SH-SY5Y (cell line): ENCODE results near the gene MYOM3.

Experiments used
- GATA2 ChIP-seq: IDR thresholded peaks from 2 replicates; pipeline ENCODE4 v1.6.1; 2011; ENCODE audit warnings: mild to moderate bottlenecking, low read depth, low read length
- GATA3 ChIP-seq: IDR thresholded peaks from 2 replicates; pipeline ENCODE4 v1.6.1; 2011; ENCODE audit warnings: low read depth, mild to moderate bottlenecking, low read length, moderate library complexity

The MYOM3 gene

GRCh38 chr1:24086466-24086865 lies 25.5 kb downstream of the MYOM3 start:
- TF ChIP-seq GATA3: no peak
- TF ChIP-seq GATA2: no peak

DNA sequence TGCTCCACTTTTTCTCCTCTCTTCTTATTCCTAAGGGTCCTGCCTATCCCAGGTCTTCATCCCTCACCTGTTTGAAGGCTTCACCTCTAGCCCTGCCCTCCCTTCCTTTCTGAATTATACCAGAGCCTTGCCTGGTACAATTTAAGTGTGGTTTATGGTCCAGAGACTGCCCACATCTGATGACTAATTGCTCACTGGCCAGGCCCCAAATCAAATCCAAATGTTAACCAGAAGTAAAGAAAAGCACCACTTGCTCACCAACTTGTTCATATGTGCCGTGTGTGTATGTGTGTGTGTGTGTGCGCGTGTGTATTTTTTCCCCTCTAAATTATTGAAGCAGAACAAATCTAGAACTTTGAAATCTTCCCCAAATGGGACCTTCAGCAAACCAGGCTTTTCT lies 26.4 kb downstream of the MYOM3 start:
- TF ChIP-seq GATA2: no peak

DNA sequence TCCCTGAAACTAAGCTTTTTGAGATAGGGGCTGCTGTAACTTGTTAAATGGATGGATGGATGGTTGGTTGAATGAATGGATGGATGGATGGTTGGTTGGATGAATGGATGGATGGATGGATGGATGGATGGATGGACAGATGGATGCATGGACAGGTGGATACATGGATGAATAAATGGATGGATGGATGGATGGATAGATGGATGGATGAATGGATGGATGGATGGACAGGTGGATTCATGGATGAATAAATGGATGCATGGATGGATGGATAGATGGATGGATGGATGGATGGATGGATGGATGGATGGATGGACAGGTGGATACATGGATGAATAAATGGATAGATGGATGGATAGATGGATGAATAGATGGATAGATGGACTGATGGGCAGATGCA lies 26.9 kb downstream of the MYOM3 start:
- no peak for TF ChIP-seq GATA3
- no peak for TF ChIP-seq GATA2

DNA sequence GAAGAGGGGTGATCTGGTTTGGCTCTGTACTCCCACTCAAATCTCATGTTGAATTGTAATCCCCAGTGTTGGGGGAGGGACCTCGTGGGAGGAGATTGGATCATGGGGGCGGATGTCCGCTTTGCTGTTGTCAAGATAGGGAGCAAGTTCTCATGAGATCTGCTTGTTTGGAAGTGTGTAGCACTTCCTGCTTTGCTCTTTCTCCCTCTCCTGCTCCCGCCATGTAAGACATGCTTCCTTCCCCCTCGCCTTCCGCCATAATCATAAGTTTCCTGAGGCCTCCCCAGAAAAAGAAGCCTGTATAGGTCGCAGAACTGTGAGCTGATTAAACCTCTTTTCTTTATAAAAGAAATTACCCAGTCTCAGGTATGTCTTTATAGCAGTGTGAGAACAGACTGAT lies 27.9 kb downstream of the MYOM3 start:
- TF ChIP-seq GATA3 (no peak), GATA2 (no peak)

DNA sequence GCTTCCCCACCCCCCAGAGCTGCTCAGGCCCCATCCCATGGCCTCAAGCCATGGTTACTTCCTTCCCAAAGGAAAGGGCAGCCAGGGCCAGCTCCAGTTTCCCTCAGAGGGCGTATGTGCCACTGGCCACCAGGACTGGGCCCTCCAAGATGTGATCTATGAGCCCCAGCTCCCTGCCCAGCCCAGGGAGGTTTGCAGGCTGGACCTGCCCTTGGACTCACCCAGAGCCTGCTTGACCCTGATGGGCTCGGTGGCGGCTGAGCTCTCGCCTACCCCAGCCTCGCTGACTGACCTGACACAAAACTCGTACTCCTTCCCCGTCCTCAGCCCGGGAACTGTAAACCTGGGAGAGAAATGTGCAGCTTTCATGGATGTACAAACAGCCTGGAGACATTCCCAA lies 29.6 kb downstream of the MYOM3 start:
- TF ChIP-seq GATA2 (no peak), GATA3 (no peak)

- TF ChIP-seq GATA2 (no peak), GATA3 (no peak)
Measured at GRCh38 chr1:24081190-24081589, 30.7 kb downstream of the MYOM3 start.

DNA sequence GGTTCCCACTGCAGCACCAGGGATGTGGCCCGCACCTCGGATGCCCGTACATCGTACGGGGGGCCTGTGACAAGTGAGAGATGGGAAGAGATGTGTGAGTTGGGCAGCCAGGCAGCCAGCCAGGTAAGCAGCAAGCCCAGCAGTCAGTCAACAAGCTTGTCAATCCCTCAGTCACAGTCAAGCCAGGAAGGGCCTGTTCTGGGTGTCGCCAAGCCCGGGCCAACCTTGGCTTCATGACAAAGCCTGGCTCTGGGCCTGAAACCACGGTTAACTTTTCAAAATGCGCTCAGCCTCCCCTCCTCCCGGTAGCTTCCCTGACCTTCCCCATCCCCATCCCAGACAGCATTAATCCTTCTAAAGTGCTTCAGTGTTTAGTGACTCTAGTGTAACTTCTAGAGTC lies 31.8 kb downstream of the MYOM3 start:
- TF ChIP-seq GATA3 (no peak), GATA2 (no peak)

GRCh38 chr1:24077278-24077978 lies 34.5 kb downstream of the MYOM3 start:
- TF ChIP-seq GATA3: no peak
- no peak for TF ChIP-seq GATA2

DNA sequence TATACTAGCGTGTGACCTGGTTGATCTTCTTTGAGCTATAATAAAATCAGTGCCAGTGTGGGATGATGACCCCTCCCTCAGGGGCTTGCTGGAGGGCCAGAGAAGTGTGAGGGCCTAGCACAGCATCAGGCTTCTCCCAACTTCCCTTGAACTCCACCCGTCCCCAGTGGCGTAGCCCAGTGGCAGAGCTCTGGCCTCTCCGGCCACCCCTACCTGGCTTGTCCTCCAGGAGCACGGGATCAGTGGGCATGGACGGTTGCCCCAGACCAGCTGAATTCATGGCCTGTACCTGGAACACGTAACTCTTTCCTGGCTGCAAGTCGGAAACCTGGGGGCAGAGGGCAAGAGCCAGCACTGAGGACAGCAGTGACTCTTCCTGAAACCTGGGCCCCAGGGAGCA lies 36.0 kb downstream of the MYOM3 start:
- no peak for TF ChIP-seq GATA2
- no peak for TF ChIP-seq GATA3

DNA sequence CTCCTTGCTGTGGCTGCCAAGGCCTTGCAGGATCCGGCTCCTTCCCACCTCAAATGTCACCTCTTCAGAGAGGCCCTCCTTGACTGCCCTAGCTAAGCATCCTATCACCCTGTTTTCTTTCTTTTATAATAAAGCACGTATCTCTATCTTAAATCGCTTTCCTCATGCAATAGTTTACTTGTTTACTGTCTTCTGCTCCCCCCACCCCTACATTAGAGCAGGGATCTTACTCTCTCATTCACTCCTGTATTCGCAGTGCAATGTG lies 36.4 kb downstream of the MYOM3 start:
- TF ChIP-seq GATA2: no peak
- no peak for TF ChIP-seq GATA3

GRCh38 chr1:24074817-24075589 lies 36.9 kb downstream of the MYOM3 start:
- TF ChIP-seq GATA3 (no peak), GATA2 (no peak)

GRCh38 chr1:24074196-24074595 lies 37.7 kb downstream of the MYOM3 start:
- no peak for TF ChIP-seq GATA2
- no peak for TF ChIP-seq GATA3

GRCh38 chr1:24071941-24072340 lies 40.0 kb downstream of the MYOM3 start:
- TF ChIP-seq GATA2 (no peak), GATA3 (no peak)

GRCh38 chr1:24070821-24071393 lies 41.0 kb downstream of the MYOM3 start:
- no peak for TF ChIP-seq GATA2
- TF ChIP-seq GATA3: no peak

DNA sequence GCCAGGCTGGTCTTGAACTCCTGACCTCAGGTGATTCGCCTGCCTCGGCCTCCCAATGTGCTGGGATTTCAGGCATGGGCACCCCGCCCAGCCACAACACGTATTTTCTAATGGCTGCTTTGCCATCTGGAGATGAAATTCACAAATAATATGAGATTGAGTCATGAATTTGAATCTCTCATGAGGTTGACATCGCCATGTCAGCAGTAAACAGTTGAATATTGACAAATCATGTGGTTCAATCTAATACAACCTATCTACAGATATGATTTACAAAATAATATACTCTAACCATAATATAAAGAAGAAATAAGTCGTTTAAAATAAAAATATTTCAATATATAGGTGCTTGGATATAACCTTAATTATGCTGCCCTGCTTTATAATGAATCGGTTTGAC lies 42.1 kb downstream of the MYOM3 start:
- TF ChIP-seq GATA3 (no peak), GATA2 (no peak)
